ENCODE measurements around the gene ITFG2.

ITFG2 gene

GRCh38 chr12:2794736-2795289 is 17.7 kb upstream of the ITFG2 start, which contains the start of gene FKBP4:
Gene FKBP4 (plus strand): TSS chr12:2794970. CDS start chr12:2795140, 170 bp downstream.
- Histone ChIP-seq H3K9me3 (ENCODE audit: control insufficient read depth, low read length) (no peaks in the 10 kb centered on the region), H3K4me1 (ENCODE audit: control insufficient read depth, insufficient read depth, low read length, poor library complexity, severe bottlenecking) (peaks cover 18% of the 10 kb centered on the region), H3K4me3 (ENCODE audit: insufficient read depth, low read depth, low read length, poor library complexity, severe bottlenecking) (peak within 1 kb of the TSS; percentile 67), H3K27me3 (replicated peaks; ENCODE audit: control insufficient read depth, insufficient read depth, low read length, poor library complexity, severe bottlenecking) (no peaks in the 10 kb centered on the region), H3K27ac (ENCODE audit: insufficient read depth, low read length, poor library complexity, severe bottlenecking) (peak within 1 kb of the TSS; percentile 59), H3K36me3 (ENCODE audit: control insufficient read depth, insufficient read depth, low read length) (peaks cover 23% of the 10 kb centered on the region)
- peak; percentile 82 to 84 (median 84) for DNase-seq

GRCh38 chr12:2795291-2796186 is 16.9 kb upstream of the ITFG2 start:
- H3K4me3 ChIP-seq (ENCODE audit: insufficient read depth, low read depth, low read length, poor library complexity, severe bottlenecking) = peak overlapping the region; percentile 67
- peaks cover 18% of the 10 kb centered on the region for H3K4me1 ChIP-seq (ENCODE audit: control insufficient read depth, insufficient read depth, low read length, poor library complexity, severe bottlenecking)
- no peaks in the 10 kb centered on the region for H3K9me3 ChIP-seq (ENCODE audit: control insufficient read depth, low read length)
- H3K27ac ChIP-seq (ENCODE audit: insufficient read depth, low read length, poor library complexity, severe bottlenecking) = peak overlapping the region; percentile 59
- peak; percentile 43 to 61 (median 56) for DNase-seq
- no peaks in the 10 kb centered on the region for H3K27me3 ChIP-seq (replicated peaks; ENCODE audit: control insufficient read depth, insufficient read depth, low read length, poor library complexity, severe bottlenecking)
- H3K36me3 ChIP-seq (ENCODE audit: control insufficient read depth, insufficient read depth, low read length) = peaks cover 30% of the 10 kb centered on the region

- H3K4me1 ChIP-seq (ENCODE audit: control insufficient read depth, insufficient read depth, low read length, poor library complexity, severe bottlenecking) = peaks cover 18% of the 10 kb centered on the region
- no peaks in the 10 kb centered on the region for H3K27me3 ChIP-seq (replicated peaks; ENCODE audit: control insufficient read depth, insufficient read depth, low read length, poor library complexity, severe bottlenecking)
- H3K9me3 ChIP-seq (ENCODE audit: control insufficient read depth, low read length) = no peaks in the 10 kb centered on the region
- peak overlapping the region; percentile 36 for H3K27ac ChIP-seq (ENCODE audit: insufficient read depth, low read length, poor library complexity, severe bottlenecking)
- peaks cover 37% of the 10 kb centered on the region for H3K36me3 ChIP-seq (ENCODE audit: control insufficient read depth, insufficient read depth, low read length)
- H3K4me3 ChIP-seq (ENCODE audit: insufficient read depth, low read depth, low read length, poor library complexity, severe bottlenecking) = peak overlapping the region; percentile 60
- DNase-seq = no peak
These were observed 16.2 kb upstream of the ITFG2 start for GRCh38 chr12:2796187-2796666.

- Histone ChIP-seq H3K9me3 (ENCODE audit: control insufficient read depth, low read length) (no peaks in the 10 kb centered on the region), H3K27ac (ENCODE audit: insufficient read depth, low read length, poor library complexity, severe bottlenecking) (no peak overlapping the region), H3K4me1 (ENCODE audit: control insufficient read depth, insufficient read depth, low read length, poor library complexity, severe bottlenecking) (peaks cover 18% of the 10 kb centered on the region), H3K27me3 (replicated peaks; ENCODE audit: control insufficient read depth, insufficient read depth, low read length, poor library complexity, severe bottlenecking) (no peaks in the 10 kb centered on the region), H3K36me3 (ENCODE audit: control insufficient read depth, insufficient read depth, low read length) (peaks cover 45% of the 10 kb centered on the region), H3K4me3 (ENCODE audit: insufficient read depth, low read depth, low read length, poor library complexity, severe bottlenecking) (no peak overlapping the region)
- DNase-seq = no peak
These were observed 14.6 kb upstream of the ITFG2 start for GRCh38 chr12:2797721-2798418.

GRCh38 chr12:2800046-2800570 is 12.4 kb upstream of the ITFG2 start:
- Histone ChIP-seq H3K27me3 (replicated peaks; ENCODE audit: control insufficient read depth, insufficient read depth, low read length, poor library complexity, severe bottlenecking) (no peaks in the 10 kb centered on the region), H3K36me3 (ENCODE audit: control insufficient read depth, insufficient read depth, low read length) (peaks cover 64% of the 10 kb centered on the region), H3K4me3 (ENCODE audit: insufficient read depth, low read depth, low read length, poor library complexity, severe bottlenecking) (no peak overlapping the region), H3K9me3 (ENCODE audit: control insufficient read depth, low read length) (no peaks in the 10 kb centered on the region), H3K27ac (ENCODE audit: insufficient read depth, low read length, poor library complexity, severe bottlenecking) (no peak overlapping the region), H3K4me1 (ENCODE audit: control insufficient read depth, insufficient read depth, low read length, poor library complexity, severe bottlenecking) (peaks cover 11% of the 10 kb centered on the region)
- no peak for DNase-seq

DNA sequence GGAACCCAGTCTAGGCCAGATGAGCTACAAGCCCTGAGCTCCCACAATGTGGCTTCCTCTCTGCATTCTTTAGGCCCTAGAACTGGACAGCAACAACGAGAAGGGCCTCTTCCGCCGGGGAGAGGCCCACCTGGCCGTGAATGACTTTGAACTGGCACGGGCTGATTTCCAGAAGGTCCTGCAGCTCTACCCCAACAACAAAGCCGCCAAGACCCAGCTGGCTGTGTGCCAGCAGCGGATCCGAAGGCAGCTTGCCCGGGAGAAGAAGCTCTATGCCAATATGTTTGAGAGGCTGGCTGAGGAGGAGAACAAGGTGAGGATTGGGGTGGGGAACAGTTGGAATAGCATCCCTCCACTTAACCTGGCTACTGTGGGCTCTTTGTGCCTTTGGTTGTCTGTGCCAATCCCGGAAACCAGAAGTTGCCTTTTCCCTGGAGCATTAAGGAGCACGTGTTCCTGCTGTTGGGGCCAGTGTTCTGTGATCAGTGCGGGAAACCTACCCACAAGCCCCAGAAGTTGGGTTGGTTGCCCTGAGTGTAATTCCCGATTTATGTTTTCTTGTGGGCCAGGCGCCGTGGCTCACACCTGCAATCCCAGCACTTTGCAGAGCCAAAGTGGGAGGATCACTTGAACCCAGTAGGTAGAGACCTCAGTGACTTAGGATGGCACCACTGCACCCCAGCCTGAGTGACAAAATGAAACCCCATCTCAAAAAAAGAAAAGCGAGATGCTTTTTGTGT is 11.3 kb upstream of the ITFG2 start:
- Histone ChIP-seq H3K36me3 (ENCODE audit: control insufficient read depth, insufficient read depth, low read length) (peaks cover 64% of the 10 kb centered on the region), H3K4me3 (ENCODE audit: insufficient read depth, low read depth, low read length, poor library complexity, severe bottlenecking) (no peak overlapping the region), H3K27me3 (replicated peaks; ENCODE audit: control insufficient read depth, insufficient read depth, low read length, poor library complexity, severe bottlenecking) (no peaks in the 10 kb centered on the region), H3K9me3 (ENCODE audit: control insufficient read depth, low read length) (no peaks in the 10 kb centered on the region), H3K27ac (ENCODE audit: insufficient read depth, low read length, poor library complexity, severe bottlenecking) (no peak overlapping the region), H3K4me1 (ENCODE audit: control insufficient read depth, insufficient read depth, low read length, poor library complexity, severe bottlenecking) (peaks cover 10% of the 10 kb centered on the region)
- no peak for DNase-seq

DNA sequence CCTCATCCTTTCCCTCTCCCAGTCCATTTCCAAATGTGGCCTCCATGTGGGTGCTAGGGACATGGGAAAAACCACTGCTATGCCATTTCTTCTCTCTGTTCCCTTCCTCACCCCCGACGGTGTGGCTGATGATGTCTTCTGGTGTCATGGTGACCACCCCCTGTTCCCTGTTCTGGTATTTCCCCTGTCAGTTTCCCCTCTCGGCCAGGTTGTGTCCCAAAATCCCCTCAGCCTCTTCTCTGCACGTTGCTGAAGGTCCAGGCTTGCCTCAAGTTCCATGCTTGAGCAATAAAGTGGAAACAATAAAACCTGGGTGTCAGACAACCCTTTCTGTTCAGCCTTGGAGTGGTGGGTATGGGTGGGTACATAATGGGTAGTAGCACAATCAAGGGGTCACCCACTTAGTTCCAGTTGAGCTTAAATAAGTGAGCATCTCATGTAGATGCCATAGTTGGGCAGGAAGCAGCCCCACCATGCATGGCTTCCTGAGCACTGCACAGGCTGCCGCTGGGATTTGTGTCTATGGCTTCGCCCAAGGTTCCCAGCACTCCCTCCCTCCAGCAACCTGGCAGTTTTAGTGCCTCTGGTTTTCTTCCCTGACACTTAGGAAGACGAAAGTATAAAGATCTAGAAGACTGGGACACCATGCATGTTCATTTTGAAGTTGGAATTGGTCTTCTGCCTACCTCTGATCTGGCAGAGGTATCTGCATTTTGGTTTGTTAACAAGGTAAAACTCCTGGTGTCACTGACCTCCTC is 8.7 kb upstream of the ITFG2 start:
- Histone ChIP-seq H3K4me3 (ENCODE audit: insufficient read depth, low read depth, low read length, poor library complexity, severe bottlenecking) (no peak overlapping the region), H3K9me3 (ENCODE audit: control insufficient read depth, low read length) (no peaks in the 10 kb centered on the region), H3K4me1 (ENCODE audit: control insufficient read depth, insufficient read depth, low read length, poor library complexity, severe bottlenecking) (no peaks in the 10 kb centered on the region), H3K27me3 (replicated peaks; ENCODE audit: control insufficient read depth, insufficient read depth, low read length, poor library complexity, severe bottlenecking) (no peaks in the 10 kb centered on the region), H3K36me3 (ENCODE audit: control insufficient read depth, insufficient read depth, low read length) (peaks cover 51% of the 10 kb centered on the region), H3K27ac (ENCODE audit: insufficient read depth, low read length, poor library complexity, severe bottlenecking) (no peak overlapping the region)
- DNase-seq = no peak

- Histone ChIP-seq H3K4me1 (ENCODE audit: control insufficient read depth, insufficient read depth, low read length, poor library complexity, severe bottlenecking) (no peaks in the 10 kb centered on the region), H3K9me3 (ENCODE audit: control insufficient read depth, low read length) (no peaks in the 10 kb centered on the region), H3K4me3 (ENCODE audit: insufficient read depth, low read depth, low read length, poor library complexity, severe bottlenecking) (no peak overlapping the region), H3K27me3 (replicated peaks; ENCODE audit: control insufficient read depth, insufficient read depth, low read length, poor library complexity, severe bottlenecking) (no peaks in the 10 kb centered on the region), H3K27ac (ENCODE audit: insufficient read depth, low read length, poor library complexity, severe bottlenecking) (no peak overlapping the region), H3K36me3 (ENCODE audit: control insufficient read depth, insufficient read depth, low read length) (peaks cover 44% of the 10 kb centered on the region)
- DNase-seq = no peak
These were observed 7.9 kb upstream of the ITFG2 start for GRCh38 chr12:2804393-2805142.

Data from effector memory CD4-positive, alpha-beta T cell (primary cell).